Lung (tissue), 12 donors: ENCODE measurements around the gene TRPM5. TPM values are rescaled to one million over a fixed set of nuclear protein-coding genes. Genes with fewer than 3 reads are reported as not detected.

Experiments
- ATAC-seq: fragments of 200-7000 bp; cut with Tn5 transposase; one replicate; pipeline ENCODE4 v1.9.1; 2020; ENCODE audit warnings: moderate number of reproducible peaks; ENCODE audit not compliant: insufficient read depth, low FRiP score
- DNase-seq, 3 donors: peaks; one replicate each; pipeline ENCODE4 v3.0.0-alpha.2; 2013 to 2017
- H3K27ac ChIP-seq, 2 donors: one replicate each; pipeline ENCODE4 v1.5.1; 2013; ENCODE audit warnings: mild to moderate bottlenecking in 2 of 2, moderate library complexity in 2 of 2, control low read depth in 1 of 2, inconsistent platforms in 1 of 2, low read depth in 1 of 2, low read length in 1 of 2
- H3K27me3 ChIP-seq, 3 donors: one replicate each; pipeline ENCODE4 v1.5.1; 2013; ENCODE audit warnings: low read length in 2 of 3; ENCODE audit not compliant: control insufficient read depth in 3 of 3, insufficient read depth in 3 of 3
- H3K36me3 ChIP-seq, 4 donors: one replicate each; pipeline ENCODE4 v1.5.1; 2013; ENCODE audit warnings: low read length in 4 of 4, mild to moderate bottlenecking in 1 of 4, moderate library complexity in 1 of 4; ENCODE audit not compliant: control insufficient read depth in 4 of 4, insufficient read depth in 4 of 4
- H3K4me1 ChIP-seq, 5 donors: one replicate each; pipeline ENCODE4 v1.5.1; 2013; ENCODE audit warnings: low read length in 5 of 5, mild to moderate bottlenecking in 2 of 5, moderate library complexity in 1 of 5; ENCODE audit not compliant: control insufficient read depth in 5 of 5, insufficient read depth in 5 of 5
- H3K4me3 ChIP-seq: one replicate; pipeline ENCODE4 v1.5.1; 2013; ENCODE audit warnings: mild to moderate bottlenecking, control low read depth, moderate library complexity
- H3K9ac ChIP-seq, 2 donors: one replicate each; pipeline ENCODE4 v1.5.1; 2013; ENCODE audit warnings: low read length in 2 of 2, control low read depth in 1 of 2; ENCODE audit not compliant: insufficient read depth in 1 of 2
- H3K9me3 ChIP-seq, 4 donors: one replicate each; pipeline ENCODE4 v1.5.1; 2013; ENCODE audit warnings: low read length in 3 of 4, mild to moderate bottlenecking in 1 of 4, moderate library complexity in 1 of 4; ENCODE audit not compliant: control insufficient read depth in 4 of 4, insufficient read depth in 3 of 4
- WGBS, 2 donors: extraction: QIAGEN DNeasy Blood & Tissue Kit; methylation state at CpG; one replicate each; pipeline ENCODE4 v1.1.7; 2013; 5-methylcytosine and 5-hydroxymethylcytosine counted together
- polyA plus RNA-seq, 2 donors: library from polyadenylated mRNA; stranded (reverse); fragments of 200-250 nt; gene quantifications; one replicate each; pipeline ENCODE4 v1.2.1, GENCODE V29; 2013
- total RNA-seq, 2 donors: library from RNA; depleted of rRNA in 1 of 2; stranded (reverse); fragments of >200 nt in 1 of 2; gene quantifications; one replicate each; pipeline ENCODE4 v1.2.1, GENCODE V29; 2014 to 2021
- TF ChIP-seq, protein P1 (sequence below): IDR thresholded peaks from 2 replicates; pipeline ENCODE4 v1.5.1; 2012; ENCODE audit warnings: mild to moderate bottlenecking; ENCODE audit errors: control extremely low read depth, extremely low read depth
- donor health status: control.
- donor health status: control.
- donor health status: Bipolar disorder and iron deficiency.
- donor health status: healthy.
- donor health status: DM: yes; HTN: yes; CAD: no.

TRPM5 gene
- total and polyA plus RNA-seq, 4 donors: 0.02 to 0.20 (median 0.11) TPM

DNA sequence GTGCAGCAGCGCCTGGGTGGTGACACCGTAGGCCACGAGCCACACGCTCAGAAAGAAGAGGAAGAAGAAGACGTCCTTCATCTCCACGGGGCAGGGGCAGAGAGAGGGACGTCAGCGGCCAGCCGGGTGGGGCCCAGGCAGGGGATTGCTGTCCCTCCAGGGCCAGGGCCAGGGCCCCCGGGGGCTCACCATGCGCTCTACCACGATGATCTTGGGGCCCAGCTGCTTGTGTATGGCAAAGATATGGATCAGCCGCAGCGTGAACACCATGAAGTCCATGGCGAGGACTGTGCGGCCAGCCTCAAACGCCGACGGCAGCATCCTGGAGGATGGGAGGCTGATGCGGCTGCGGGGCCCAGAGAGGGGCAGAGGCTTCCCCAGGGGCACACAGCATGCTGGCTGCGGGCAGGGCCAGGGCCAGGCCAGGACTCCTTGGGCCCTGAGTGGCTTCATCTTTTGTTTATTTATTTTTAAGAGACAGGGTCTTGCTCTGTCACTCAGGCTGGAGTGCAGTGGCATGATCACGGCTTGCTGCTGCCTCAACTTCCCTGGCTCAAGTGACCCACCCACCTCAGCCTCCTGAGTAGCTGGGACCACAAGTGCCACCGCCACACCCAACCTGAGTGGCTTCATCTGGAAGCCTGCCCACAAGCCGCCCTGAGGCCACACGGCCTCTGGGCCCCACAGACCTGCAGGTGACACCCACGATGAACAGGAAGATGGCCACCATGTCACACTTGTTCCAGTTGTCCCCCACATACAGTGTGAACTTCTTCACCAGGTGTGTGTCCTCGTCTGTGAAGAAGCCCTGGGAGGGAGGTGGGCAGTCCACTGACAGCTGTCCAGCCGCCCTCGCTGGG is 32.6 kb downstream of the TRPM5 start:
- DNase-seq (no peak), ATAC-seq (no peak)
- no peak overlapping the region for H3K4me3 ChIP-seq
- peaks cover 0 to 31% (median 6%) of the 10 kb centered on the region in 5 donors for H3K4me1 ChIP-seq
- TF ChIP-seq, protein P1, sequence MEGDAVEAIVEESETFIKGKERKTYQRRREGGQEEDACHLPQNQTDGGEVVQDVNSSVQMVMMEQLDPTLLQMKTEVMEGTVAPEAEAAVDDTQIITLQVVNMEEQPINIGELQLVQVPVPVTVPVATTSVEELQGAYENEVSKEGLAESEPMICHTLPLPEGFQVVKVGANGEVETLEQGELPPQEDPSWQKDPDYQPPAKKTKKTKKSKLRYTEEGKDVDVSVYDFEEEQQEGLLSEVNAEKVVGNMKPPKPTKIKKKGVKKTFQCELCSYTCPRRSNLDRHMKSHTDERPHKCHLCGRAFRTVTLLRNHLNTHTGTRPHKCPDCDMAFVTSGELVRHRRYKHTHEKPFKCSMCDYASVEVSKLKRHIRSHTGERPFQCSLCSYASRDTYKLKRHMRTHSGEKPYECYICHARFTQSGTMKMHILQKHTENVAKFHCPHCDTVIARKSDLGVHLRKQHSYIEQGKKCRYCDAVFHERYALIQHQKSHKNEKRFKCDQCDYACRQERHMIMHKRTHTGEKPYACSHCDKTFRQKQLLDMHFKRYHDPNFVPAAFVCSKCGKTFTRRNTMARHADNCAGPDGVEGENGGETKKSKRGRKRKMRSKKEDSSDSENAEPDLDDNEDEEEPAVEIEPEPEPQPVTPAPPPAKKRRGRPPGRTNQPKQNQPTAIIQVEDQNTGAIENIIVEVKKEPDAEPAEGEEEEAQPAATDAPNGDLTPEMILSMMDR: no peak
- no peak overlapping the region for H3K27ac ChIP-seq
- no peaks in the 10 kb centered on the region for H3K9me3 ChIP-seq
- H3K36me3 ChIP-seq: no peaks in the 10 kb centered on the region
- no peaks in the 10 kb centered on the region for H3K27me3 ChIP-seq
- 74 to 76% methylated on average over 29 to 30 of the region's 30 CpGs for WGBS, 2 donors
- no peak overlapping the region for H3K9ac ChIP-seq

DNA sequence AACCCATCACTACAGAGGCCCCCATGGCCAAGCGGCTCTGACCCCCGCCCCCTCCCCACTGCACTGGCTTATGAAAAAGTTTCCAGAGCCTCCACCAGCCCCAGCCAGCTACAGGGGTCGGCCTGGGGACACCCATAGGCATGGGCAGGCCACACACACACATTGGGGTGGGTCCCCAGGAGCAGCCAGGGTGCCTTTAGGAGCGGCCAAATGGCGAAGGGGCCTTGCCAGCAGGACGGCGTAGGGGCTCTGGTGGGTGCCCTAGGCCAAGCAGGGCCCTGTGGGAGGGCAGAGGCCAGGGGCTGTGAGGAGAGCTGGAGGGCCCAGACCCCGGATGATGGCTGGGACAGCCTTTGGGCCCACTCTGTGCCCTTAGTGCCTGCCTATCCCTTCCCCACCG is 33.7 kb downstream of the TRPM5 start:
- no peaks in the 10 kb centered on the region for H3K9me3 ChIP-seq
- 85 to 95% methylated on average over 9 of the region's 9 CpGs for WGBS, 2 donors
- peaks cover 0 to 31% (median 6%) of the 10 kb centered on the region in 5 donors for H3K4me1 ChIP-seq
- H3K36me3 ChIP-seq: no peaks in the 10 kb centered on the region
- no peak overlapping the region for H3K27ac ChIP-seq
- no peaks in the 10 kb centered on the region for H3K27me3 ChIP-seq
- no peak for ATAC-seq
- H3K4me3 ChIP-seq: no peak overlapping the region
- TF ChIP-seq, protein P1: no peak
- H3K9ac ChIP-seq: no peak overlapping the region
- peak in 1 of 3 donors; percentile 20 for DNase-seq

DNA sequence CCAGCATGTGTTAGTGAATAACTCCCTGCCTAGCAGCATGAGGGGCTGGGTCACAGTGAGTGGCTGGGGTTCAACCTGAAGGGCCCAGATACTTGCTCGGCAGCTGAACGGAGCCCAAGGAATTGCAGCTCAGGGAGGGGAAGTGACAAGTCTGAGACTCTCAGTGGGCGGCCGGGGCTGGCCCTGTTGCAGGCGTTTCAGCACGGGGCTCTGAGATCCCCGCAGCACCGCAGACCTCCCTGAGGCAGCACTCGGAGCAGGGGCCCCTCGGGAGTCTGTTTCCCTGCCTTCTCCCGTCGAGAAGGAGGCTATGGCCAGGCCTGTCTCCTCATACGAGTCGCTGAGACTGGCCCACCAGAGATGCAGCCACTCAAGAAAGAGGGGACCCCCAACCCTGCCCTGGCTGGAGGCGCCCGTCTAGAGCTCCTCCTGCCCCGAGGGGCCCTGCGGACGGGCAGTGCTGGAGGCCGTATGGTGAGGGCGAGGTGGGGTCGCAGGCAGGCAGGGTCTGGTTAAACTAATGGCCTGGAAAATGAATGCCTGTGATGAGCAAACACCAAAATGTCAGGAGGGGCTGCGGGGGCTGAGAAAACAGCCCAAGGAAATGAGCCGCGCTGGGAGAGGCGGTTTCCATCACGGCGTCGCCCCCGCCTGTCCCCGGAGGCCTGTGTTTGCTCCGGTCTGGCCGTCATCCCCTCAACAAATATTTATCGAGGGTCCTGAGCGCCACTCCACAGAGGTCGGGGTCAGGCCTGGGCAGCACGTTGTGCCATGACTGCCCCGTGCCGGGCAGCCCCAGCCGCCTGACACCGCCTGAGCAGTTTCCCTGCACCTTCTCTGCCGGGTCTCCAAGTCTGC is 34.5 kb downstream of the TRPM5 start:
- Histone ChIP-seq H3K9ac (peak overlapping the region in 1 of 2 donors; percentile 29), H3K4me1 (peaks cover 0 to 31% (median 6%) of the 10 kb centered on the region in 5 donors), H3K4me3 (no peak overlapping the region), H3K27ac (no peak overlapping the region), H3K36me3 (no peaks in the 10 kb centered on the region), H3K27me3 (no peaks in the 10 kb centered on the region), H3K9me3 (no peaks in the 10 kb centered on the region)
- DNase-seq (peak; percentile 65 to 72 (median 71)), ATAC-seq (no peak)
- TF ChIP-seq, protein P1: no peak
- 54 to 67% methylated on average over 42 of the region's 42 CpGs for WGBS, 2 donors
